CD8-positive, alpha-beta memory T cell (primary cell): ENCODE results near the gene TSPYL2. TPM values are rescaled to one million over a fixed set of nuclear protein-coding genes. Genes with fewer than 3 reads are reported as not detected.

Experiments
- CTCF ChIA-PET: fragments of 350-600 bp; sonication (Branson Sonifier 250); formaldehyde crosslinking; loops from one replicate; lab custom pipeline; 2021; ENCODE audit warnings: antibody characterized with exemption; lab: Charles Lee
- POLR2A ChIA-PET: fragments of 350-600 bp; sonication (Branson Sonifier 250); formaldehyde crosslinking; loops from one replicate; lab custom pipeline; 2021; ENCODE audit warnings: antibody characterized with exemption; lab: Charles Lee
- DNase-seq, 5 donors: peaks; one replicate each; pipeline versions ENCODE4 v3.0.0 to v3.0.0-alpha.2; 2020 to 2022; ENCODE audit warnings: mixed read lengths in 1 of 5
- H3K27ac ChIP-seq: one replicate; pipeline ENCODE4 v1.7.0; 2013; ENCODE audit warnings: low read depth, mild to moderate bottlenecking, low read length, moderate library complexity
- H3K27me3 ChIP-seq: 2 replicates; pipeline ENCODE4 v1.7.0; 2013; ENCODE audit warnings: low read length, mild to moderate bottlenecking; ENCODE audit not compliant: insufficient read depth, poor library complexity, severe bottlenecking
- H3K36me3 ChIP-seq: 2 replicates; pipeline ENCODE4 v1.7.0; 2013; ENCODE audit warnings: mild to moderate bottlenecking, low read length, moderate library complexity; ENCODE audit not compliant: insufficient read depth
- H3K4me1 ChIP-seq: 2 replicates; pipeline ENCODE4 v1.7.0; 2013; ENCODE audit warnings: mild to moderate bottlenecking, low read length, moderate library complexity; ENCODE audit not compliant: insufficient read depth
- H3K4me3 ChIP-seq: 2 replicates; pipeline ENCODE4 v1.7.0; 2013; ENCODE audit warnings: mild to moderate bottlenecking, low read length
- H3K9me3 ChIP-seq: 2 replicates; pipeline ENCODE4 v1.7.0; 2013; ENCODE audit warnings: mild to moderate bottlenecking, low read length
- H3K27ac Mint-ChIP-seq, 8 donors: one replicate each; pipeline ENCODE4 v1.8.0; 2020 to 2021; ENCODE audit warnings: mixed read lengths in 8 of 8, mild to moderate bottlenecking in 6 of 8, inconsistent platforms in 3 of 8, moderate library complexity in 3 of 8
- H3K27me3 Mint-ChIP-seq, 2 donors: one replicate each; pipeline ENCODE4 v1.8.0; 2020 to 2021; ENCODE audit warnings: mixed read lengths in 2 of 2, mild to moderate bottlenecking in 1 of 2, moderate library complexity in 1 of 2
- H3K36me3 Mint-ChIP-seq, 3 donors: one replicate each; pipeline ENCODE4 v1.8.0; 2020 to 2021; ENCODE audit warnings: mixed read lengths in 3 of 3, inconsistent platforms in 1 of 3, mild to moderate bottlenecking in 1 of 3
- H3K4me1 Mint-ChIP-seq, 3 donors: one replicate each; pipeline ENCODE4 v1.8.0; 2020 to 2021; ENCODE audit warnings: mixed read lengths in 3 of 3, inconsistent platforms in 1 of 3, mild to moderate bottlenecking in 1 of 3
- H3K4me3 Mint-ChIP-seq, 7 donors: one replicate each; pipeline ENCODE4 v1.8.0; 2020 to 2021; ENCODE audit warnings: mixed read lengths in 7 of 7, mild to moderate bottlenecking in 6 of 7, moderate library complexity in 4 of 7, inconsistent platforms in 2 of 7
- H3K9me3 Mint-ChIP-seq, 5 donors: one replicate each; pipeline ENCODE4 v1.8.0; 2020 to 2022; ENCODE audit warnings: mixed read lengths in 5 of 5, mild to moderate bottlenecking in 3 of 5, moderate library complexity in 2 of 5, inconsistent platforms in 1 of 5
- polyA plus RNA-seq: library from polyadenylated mRNA; unstranded; fragments of 300-500 nt; fragmentation: Illumina TruSeq; gene quantifications from one replicate; pipeline ENCODE4 v1.2.3, GENCODE V29; 2021
- total RNA-seq, 2 experiments: library from RNA; stranded (reverse); gene quantifications; one replicate each; pipeline ENCODE4 v1.2.3, GENCODE V29; 2021

The TSPYL2 gene
- total and polyA plus RNA-seq, 3 experiments from 2014 or later: 23.1 to 47.9 (median 38.4) TPM

DNA sequence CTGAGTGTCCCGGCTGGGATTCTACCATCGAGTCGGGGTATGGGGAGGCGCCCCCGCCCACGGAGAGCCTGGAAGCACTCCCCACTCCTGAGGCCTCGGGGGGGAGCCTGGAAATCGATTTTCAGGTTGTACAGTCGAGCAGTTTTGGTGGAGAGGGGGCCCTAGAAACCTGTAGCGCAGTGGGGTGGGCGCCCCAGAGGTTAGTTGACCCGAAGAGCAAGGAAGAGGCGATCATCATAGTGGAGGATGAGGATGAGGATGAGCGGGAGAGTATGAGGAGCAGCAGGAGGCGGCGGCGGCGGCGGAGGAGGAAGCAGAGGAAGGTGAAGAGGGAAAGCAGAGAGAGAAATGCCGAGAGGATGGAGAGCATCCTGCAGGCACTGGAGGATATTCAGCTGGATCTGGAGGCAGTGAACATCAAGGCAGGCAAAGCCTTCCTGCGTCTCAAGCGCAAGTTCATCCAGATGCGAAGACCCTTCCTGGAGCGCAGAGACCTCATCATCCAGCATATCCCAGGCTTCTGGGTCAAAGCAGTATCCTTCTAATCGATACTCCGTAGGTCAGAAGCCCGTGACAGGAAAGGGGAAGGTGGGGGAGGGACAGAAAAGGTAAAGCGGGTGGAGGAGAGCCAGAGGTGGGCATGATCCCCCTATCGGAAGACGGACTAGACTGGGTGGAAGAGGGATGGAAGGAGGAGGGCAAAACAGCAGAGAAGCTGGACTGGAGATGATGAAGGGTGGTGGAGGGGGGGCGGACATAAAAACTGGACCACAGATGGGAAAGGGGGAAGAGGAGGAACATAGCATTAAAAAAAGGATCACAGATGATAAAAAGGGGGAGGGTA, 828 bp downstream of the TSPYL2 start:
- H3K36me3 Mint-ChIP-seq: peaks cover 5 to 61% (median 9%) of the 10 kb centered on the region in 3 donors
- Histone ChIP-seq H3K9me3 (no peaks in the 10 kb centered on the region), H3K4me1 (peaks cover 19% of the 10 kb centered on the region), H3K27ac (peak overlapping the region; percentile 61), H3K27me3 (no peaks in the 10 kb centered on the region), H3K36me3 (peaks cover 22% of the 10 kb centered on the region), H3K4me3 (peak overlapping the region; percentile 67)
- no peaks in the 10 kb centered on the region for H3K9me3 Mint-ChIP-seq
- no peak for DNase-seq
- ChIA-PET CTCF (interaction anchor here (1.3 to 1.8 kb wide), 2 partner anchors 11 to 12 kb away, joined by 6 to 9 read pairs; no protein-coding TSS in a partner anchor), POLR2A (interaction anchor here (1.8 to 2.5 kb wide), 2 partner anchors 10 to 142 kb away, joined by 9 to 28 read pairs; partner anchors contain the start of gene KDM5C)
- peaks cover 0 to 19% of the 10 kb centered on the region in 2 donors for H3K27me3 Mint-ChIP-seq
- H3K27ac Mint-ChIP-seq: peak overlapping the region; percentile 88 to 98 (median 96)
- H3K4me1 Mint-ChIP-seq: peaks cover 37 to 61% (median 37%) of the 10 kb centered on the region in 3 donors
- peak overlapping the region; percentile 81 to 94 (median 88) for H3K4me3 Mint-ChIP-seq

DNA sequence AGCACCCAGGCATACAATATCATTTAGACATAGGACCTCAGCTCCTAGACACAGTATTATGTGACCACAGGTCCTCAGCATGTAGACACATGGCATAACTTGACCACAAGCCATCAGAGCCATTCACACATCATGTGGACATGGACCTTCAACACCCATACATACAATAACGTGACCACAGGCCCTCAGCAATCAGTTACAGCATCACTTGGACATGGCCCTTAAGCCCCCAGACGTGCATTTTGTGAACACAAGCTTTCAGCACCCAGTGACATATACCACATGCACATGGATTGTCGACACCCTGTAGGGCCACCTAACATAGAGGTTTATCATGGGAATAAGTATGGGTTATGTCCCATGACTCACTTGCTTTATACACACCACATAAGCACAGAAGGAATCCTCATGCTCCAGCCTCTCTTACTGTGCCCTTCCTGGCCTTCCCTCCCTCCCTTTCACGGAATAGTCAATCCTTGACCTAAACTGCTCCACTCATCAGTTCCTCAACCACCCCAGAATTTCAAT, 1.9 kb downstream of the TSPYL2 start:
- ChIA-PET CTCF (interaction anchor here (1.8 kb wide), 1 partner anchor 13 kb away, joined by 6 read pairs; no protein-coding TSS in a partner anchor), POLR2A (no interaction called here)
- Histone ChIP-seq H3K4me1 (peaks cover 19% of the 10 kb centered on the region), H3K27me3 (no peaks in the 10 kb centered on the region), H3K4me3 (no peak overlapping the region), H3K27ac (no peak overlapping the region), H3K9me3 (no peaks in the 10 kb centered on the region), H3K36me3 (peaks cover 22% of the 10 kb centered on the region)
- peaks cover 0 to 27% of the 10 kb centered on the region in 2 donors for H3K27me3 Mint-ChIP-seq
- H3K4me3 Mint-ChIP-seq: peak overlapping the region; percentile 81 to 94 (median 88)
- peaks cover 0 to 2% (median 0%) of the 10 kb centered on the region in 5 donors for H3K9me3 Mint-ChIP-seq
- H3K36me3 Mint-ChIP-seq: peaks cover 5 to 70% (median 9%) of the 10 kb centered on the region in 3 donors
- DNase-seq: no peak
- peak overlapping the region in 7 of 8 donors; percentile 55 to 100 (median 96) for H3K27ac Mint-ChIP-seq
- H3K4me1 Mint-ChIP-seq: peaks cover 44 to 72% (median 48%) of the 10 kb centered on the region in 3 donors

DNA sequence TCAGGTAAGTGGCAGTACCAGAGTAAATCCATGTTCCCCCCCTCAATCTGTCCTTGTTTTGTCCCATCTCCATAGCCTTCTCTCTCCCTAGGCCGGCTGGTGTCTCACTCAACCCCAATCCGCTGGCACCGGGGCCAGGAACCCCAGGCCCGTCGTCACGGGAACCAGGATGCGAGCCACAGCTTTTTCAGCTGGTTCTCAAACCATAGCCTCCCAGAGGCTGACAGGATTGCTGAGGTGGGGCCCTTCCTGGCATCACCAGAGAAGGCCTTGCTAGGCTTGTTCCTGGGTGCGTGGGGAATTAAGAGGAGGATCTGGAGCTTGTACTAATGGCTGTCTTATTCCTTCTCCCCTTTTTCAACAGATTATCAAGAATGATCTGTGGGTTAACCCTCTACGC, 2.7 kb downstream of the TSPYL2 start:
- CTCF ChIA-PET: interaction anchor here (1.8 kb wide), 1 partner anchor 14 kb away, joined by 6 read pairs; no protein-coding TSS in a partner anchor
- POLR2A ChIA-PET: no interaction called here
- no peak overlapping the region for H3K27ac ChIP-seq
- Mint-ChIP-seq H3K4me3 (peak overlapping the region in 4 of 7 donors; percentile 19 to 91 (median 58)), H3K4me1 (peaks cover 46 to 76% (median 52%) of the 10 kb centered on the region in 3 donors), H3K9me3 (peaks cover 0 to 2% (median 0%) of the 10 kb centered on the region in 5 donors), H3K27ac (peak overlapping the region in 7 of 8 donors; percentile 43 to 100 (median 93)), H3K36me3 (peaks cover 5 to 70% (median 9%) of the 10 kb centered on the region in 3 donors), H3K27me3 (peaks cover 0 to 27% of the 10 kb centered on the region in 2 donors)
- peaks cover 19% of the 10 kb centered on the region for H3K4me1 ChIP-seq
- no peaks in the 10 kb centered on the region for H3K27me3 ChIP-seq
- peaks cover 22% of the 10 kb centered on the region for H3K36me3 ChIP-seq
- no peak for DNase-seq
- H3K9me3 ChIP-seq: no peaks in the 10 kb centered on the region
- H3K4me3 ChIP-seq: no peak overlapping the region

DNA sequence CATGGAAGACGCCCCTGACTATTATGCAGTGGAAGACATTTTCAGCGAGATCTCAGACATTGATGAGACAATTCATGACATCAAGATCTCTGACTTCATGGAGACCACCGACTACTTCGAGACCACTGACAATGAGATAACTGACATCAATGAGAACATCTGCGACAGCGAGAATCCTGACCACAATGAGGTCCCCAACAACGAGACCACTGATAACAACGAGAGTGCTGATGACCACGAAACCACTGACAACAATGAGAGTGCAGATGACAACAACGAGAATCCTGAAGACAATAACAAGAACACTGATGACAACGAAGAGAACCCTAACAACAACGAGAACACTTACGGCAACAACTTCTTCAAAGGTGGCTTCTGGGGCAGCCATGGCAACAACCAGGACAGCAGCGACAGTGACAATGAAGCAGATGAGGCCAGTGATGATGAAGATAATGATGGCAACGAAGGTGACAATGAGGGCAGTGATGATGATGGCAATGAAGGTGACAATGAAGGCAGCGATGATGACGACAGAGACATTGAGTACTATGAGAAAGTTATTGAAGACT, 3.6 kb downstream of the TSPYL2 start:
- H3K36me3 Mint-ChIP-seq: peaks cover 5 to 70% (median 9%) of the 10 kb centered on the region in 3 donors
- H3K36me3 ChIP-seq: peaks cover 22% of the 10 kb centered on the region
- DNase-seq: peak in 3 of 5 donors; percentile 50 to 55 (median 55)
- H3K9me3 Mint-ChIP-seq: peaks cover 0 to 2% (median 0%) of the 10 kb centered on the region in 5 donors
- H3K9me3 ChIP-seq: no peaks in the 10 kb centered on the region
- peaks cover 44 to 70% (median 49%) of the 10 kb centered on the region in 3 donors for H3K4me1 Mint-ChIP-seq
- H3K27me3 Mint-ChIP-seq: peaks cover 0 to 25% of the 10 kb centered on the region in 2 donors
- H3K27ac ChIP-seq: peak overlapping the region; percentile 16
- H3K4me3 Mint-ChIP-seq: peak overlapping the region in 3 of 7 donors; percentile 25 to 85 (median 67)
- peaks cover 19% of the 10 kb centered on the region for H3K4me1 ChIP-seq
- no peaks in the 10 kb centered on the region for H3K27me3 ChIP-seq
- CTCF ChIA-PET: interaction anchor here (2.2 kb wide), 1 partner anchor 13 kb away, joined by 8 read pairs; no protein-coding TSS in a partner anchor
- H3K4me3 ChIP-seq: no peak overlapping the region
- POLR2A ChIA-PET: no interaction called here
- peak overlapping the region; percentile 17 to 100 (median 86) for H3K27ac Mint-ChIP-seq

DNA sequence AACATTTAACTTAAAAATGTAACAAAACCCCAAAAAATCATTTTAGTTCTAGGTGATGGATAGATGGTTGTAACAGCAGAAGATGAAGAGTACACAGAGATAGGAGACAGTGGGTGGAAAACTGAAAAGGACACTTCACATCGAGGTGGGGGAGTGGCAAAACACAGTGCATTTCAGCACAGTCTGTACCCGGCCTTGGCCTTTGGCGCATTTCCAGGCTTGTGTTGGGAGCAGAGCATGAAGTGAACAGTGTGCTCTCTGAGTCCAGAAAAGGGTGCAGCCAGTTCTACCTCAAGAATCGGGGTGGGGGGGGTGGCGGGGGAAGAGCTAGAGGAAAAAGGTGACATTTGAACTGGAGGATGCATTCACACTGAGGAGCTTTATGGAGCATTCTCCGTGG, 4.3 kb downstream of the TSPYL2 start:
- H3K27ac Mint-ChIP-seq: peak overlapping the region in 5 of 8 donors; percentile 70 to 100 (median 94)

DNA sequence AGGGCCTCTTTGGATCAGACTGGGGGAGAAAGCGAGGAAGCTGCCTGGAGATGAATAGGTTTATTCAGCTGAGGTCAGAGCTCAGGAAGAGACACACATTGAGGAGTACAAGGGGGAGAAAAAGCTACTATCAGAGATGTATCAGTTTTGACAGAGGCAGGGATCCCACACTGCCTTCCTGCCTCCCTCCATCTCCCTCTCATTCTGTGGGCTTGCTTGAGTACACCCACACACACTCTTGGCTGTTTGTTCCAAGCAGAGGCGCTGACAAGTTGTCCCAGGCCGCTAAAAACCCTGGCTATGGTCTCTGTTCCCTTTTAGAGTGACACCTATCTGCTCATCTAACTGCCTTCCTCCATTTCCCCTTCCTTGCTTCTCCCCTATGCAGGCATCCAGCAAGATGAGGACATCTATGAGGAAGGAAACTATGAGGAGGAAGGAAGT, 5.2 kb downstream of the TSPYL2 start:
- peaks cover 5 to 63% (median 9%) of the 10 kb centered on the region in 3 donors for H3K36me3 Mint-ChIP-seq
- Histone ChIP-seq H3K36me3 (peaks cover 22% of the 10 kb centered on the region), H3K4me1 (peaks cover 19% of the 10 kb centered on the region), H3K27ac (no peak overlapping the region), H3K27me3 (no peaks in the 10 kb centered on the region), H3K9me3 (no peaks in the 10 kb centered on the region), H3K4me3 (no peak overlapping the region)
- peak in 1 of 5 donors; percentile 21 for DNase-seq
- ChIA-PET CTCF (interaction anchor here (2.2 kb wide), 1 partner anchor 15 kb away, joined by 8 read pairs; no protein-coding TSS in a partner anchor), POLR2A (no interaction called here)
- peaks cover 0 to 2% (median 0%) of the 10 kb centered on the region in 5 donors for H3K9me3 Mint-ChIP-seq
- H3K4me1 Mint-ChIP-seq: peaks cover 39 to 67% (median 46%) of the 10 kb centered on the region in 3 donors
- peaks cover 0 to 18% of the 10 kb centered on the region in 2 donors for H3K27me3 Mint-ChIP-seq
- H3K27ac Mint-ChIP-seq: peak overlapping the region; percentile 62 to 100 (median 98)
- H3K4me3 Mint-ChIP-seq: peak overlapping the region in 4 of 7 donors; percentile 3 to 94 (median 90)

More for the DNA sequence above, 4.3 kb downstream of the TSPYL2 start:
- Histone ChIP-seq H3K4me3 (no peak overlapping the region), H3K27me3 (no peaks in the 10 kb centered on the region), H3K4me1 (peaks cover 19% of the 10 kb centered on the region), H3K9me3 (no peaks in the 10 kb centered on the region), H3K27ac (no peak overlapping the region), H3K36me3 (peaks cover 22% of the 10 kb centered on the region)
- peak overlapping the region in 2 of 7 donors; percentile 23 to 67 for H3K4me3 Mint-ChIP-seq
- CTCF ChIA-PET: interaction anchor here (2.2 kb wide), 1 partner anchor 14 kb away, joined by 8 read pairs; no protein-coding TSS in a partner anchor
- H3K4me1 Mint-ChIP-seq: peaks cover 42 to 67% (median 46%) of the 10 kb centered on the region in 3 donors
- POLR2A ChIA-PET: no interaction called here
- peaks cover 5 to 69% (median 9%) of the 10 kb centered on the region in 3 donors for H3K36me3 Mint-ChIP-seq
- no peak for DNase-seq
- peaks cover 0 to 23% of the 10 kb centered on the region in 2 donors for H3K27me3 Mint-ChIP-seq
- H3K9me3 Mint-ChIP-seq: peaks cover 0 to 2% (median 0%) of the 10 kb centered on the region in 5 donors
